Loucy (cell line): ENCODE results near the gene SMIM22.
A peak's percentile ranks its signal among the peaks of the same experiment; 100 is the strongest.

ENCODE experiments used
- H2AFZ ChIP-seq: fragments of 200-600 bp; sonication (generic); 2 replicates; pipeline ENCODE4 v1.6.0; 2016; ENCODE audit warnings: antibody characterized with exemption, mild to moderate bottlenecking, low read length, moderate library complexity
- H3F3A ChIP-seq: fragments of 200-600 bp; 2 replicates; pipeline ENCODE4 v1.6.0; 2016; ENCODE audit warnings: antibody characterized with exemption, low read depth, mild to moderate bottlenecking
- H3K27me3 ChIP-seq: fragments of 200-600 bp; sonication (generic); 2 replicates; pipeline ENCODE4 v1.6.1; 2014; ENCODE audit warnings: low read length, mild to moderate bottlenecking; ENCODE audit not compliant: insufficient read depth, poor library complexity, severe bottlenecking
- H3K36me3 ChIP-seq: fragments of 200-600 bp; sonication (generic); 2 replicates; pipeline ENCODE4 v1.6.1; 2016; ENCODE audit warnings: low read length; ENCODE audit not compliant: insufficient read depth
- H3K4me1 ChIP-seq: fragments of 200-600 bp; sonication (generic); 2 replicates; pipeline ENCODE4 v1.5.1; 2014; ENCODE audit warnings: low read length, mild to moderate bottlenecking; ENCODE audit not compliant: insufficient read depth, poor library complexity, severe bottlenecking
- H3K4me2 ChIP-seq: fragments of 200-600 bp; sonication (generic); 2 replicates; pipeline ENCODE4 v1.6.0; 2014; ENCODE audit warnings: antibody characterized with exemption, low read length, low read depth, mild to moderate bottlenecking; ENCODE audit not compliant: poor library complexity, severe bottlenecking
- H3K4me3 ChIP-seq: fragments of 200-600 bp; sonication (generic); 2 replicates; pipeline ENCODE4 v1.5.1; 2014; ENCODE audit warnings: low read length, mild to moderate bottlenecking, mixed read lengths; ENCODE audit not compliant: poor library complexity, severe bottlenecking
- H3K79me2 ChIP-seq: fragments of 200-600 bp; sonication (generic); 2 replicates; pipeline ENCODE4 v1.6.1; 2014; ENCODE audit warnings: low read length; ENCODE audit not compliant: insufficient read depth
- H3K9ac ChIP-seq: fragments of 200-600 bp; sonication (generic); 2 replicates; pipeline ENCODE4 v1.6.0; 2014; ENCODE audit warnings: mild to moderate bottlenecking, low read depth, low read length, moderate library complexity; ENCODE audit not compliant: poor library complexity, severe bottlenecking
- H3K9me2 ChIP-seq: fragments of 200-600 bp; sonication (generic); replicated peaks from 2 replicates; pipeline ENCODE4 v1.6.1; 2016; ENCODE audit warnings: low read depth, low read length, mixed read lengths
- H3K9me3 ChIP-seq: fragments of 200-600 bp; sonication (generic); 2 replicates; pipeline ENCODE4 v1.6.1; 2014; ENCODE audit warnings: mild to moderate bottlenecking, antibody characterized with exemption, low read length, low read depth; ENCODE audit not compliant: insufficient read depth
- H4K20me1 ChIP-seq: fragments of 200-600 bp; sonication (generic); 2 replicates; pipeline ENCODE4 v1.6.0; 2014; ENCODE audit warnings: antibody characterized with exemption, low read length, mild to moderate bottlenecking; ENCODE audit not compliant: insufficient read depth, poor library complexity, severe bottlenecking
- CTCF ChIP-seq: fragments of 200-600 bp; sonication (generic); conservative IDR thresholded peaks from 2 replicates; pipeline ENCODE4 v1.5.1; 2014; ENCODE audit warnings: mild to moderate bottlenecking, antibody characterized with exemption, low read length
- EZH2phosphoT487 ChIP-seq: fragments of 200-600 bp; IDR thresholded peaks from 2 replicates; pipeline ENCODE4 v1.6.1; 2018; ENCODE audit warnings: antibody characterized with exemption, mild to moderate bottlenecking, moderate library complexity, borderline replicate concordance

Gene SMIM22

DNA sequence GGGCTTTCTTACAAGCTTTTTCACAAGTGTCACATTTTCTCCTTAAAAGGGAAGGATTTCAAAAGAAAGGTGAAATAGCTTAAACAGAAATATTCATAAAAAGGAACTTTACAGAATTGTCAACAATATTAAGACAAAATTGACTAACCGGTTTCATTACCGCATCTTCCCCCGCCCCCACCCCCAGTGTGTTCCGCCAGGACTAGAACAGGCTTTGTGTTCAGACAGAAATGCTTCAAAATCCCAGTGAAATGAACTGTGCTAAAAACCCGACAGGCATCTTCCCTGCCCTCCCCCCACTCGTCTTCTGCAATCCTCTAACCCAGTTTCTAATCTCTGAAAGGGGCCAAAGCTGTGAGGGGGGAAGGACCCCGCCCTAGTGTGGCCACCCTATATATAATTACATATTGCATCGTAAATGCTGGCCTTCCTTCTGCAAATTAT lies 8.3 kb downstream of the SMIM22 start:
- Histone ChIP-seq H3F3A (no peaks in the 10 kb centered on the region), H3K4me2 (peak overlapping the region; percentile 83), H3K9me3 (no peaks in the 10 kb centered on the region), H3K9me2 (no peaks in the 10 kb centered on the region), H2AFZ (no peak overlapping the region), H3K36me3 (peaks cover 4% of the 10 kb centered on the region; the same call in 1 of the 2 replicates), H3K9ac (peak overlapping the region; percentile 50), H3K4me1 (no peaks in the 10 kb centered on the region), H3K27me3 (no peaks in the 10 kb centered on the region), H3K79me2 (no peaks in the 10 kb centered on the region), H3K4me3 (peak overlapping the region; percentile 75), H4K20me1 (no peaks in the 10 kb centered on the region)
- TF ChIP-seq CTCF: no peak
- TF ChIP-seq EZH2phosphoT487: no peak

DNA sequence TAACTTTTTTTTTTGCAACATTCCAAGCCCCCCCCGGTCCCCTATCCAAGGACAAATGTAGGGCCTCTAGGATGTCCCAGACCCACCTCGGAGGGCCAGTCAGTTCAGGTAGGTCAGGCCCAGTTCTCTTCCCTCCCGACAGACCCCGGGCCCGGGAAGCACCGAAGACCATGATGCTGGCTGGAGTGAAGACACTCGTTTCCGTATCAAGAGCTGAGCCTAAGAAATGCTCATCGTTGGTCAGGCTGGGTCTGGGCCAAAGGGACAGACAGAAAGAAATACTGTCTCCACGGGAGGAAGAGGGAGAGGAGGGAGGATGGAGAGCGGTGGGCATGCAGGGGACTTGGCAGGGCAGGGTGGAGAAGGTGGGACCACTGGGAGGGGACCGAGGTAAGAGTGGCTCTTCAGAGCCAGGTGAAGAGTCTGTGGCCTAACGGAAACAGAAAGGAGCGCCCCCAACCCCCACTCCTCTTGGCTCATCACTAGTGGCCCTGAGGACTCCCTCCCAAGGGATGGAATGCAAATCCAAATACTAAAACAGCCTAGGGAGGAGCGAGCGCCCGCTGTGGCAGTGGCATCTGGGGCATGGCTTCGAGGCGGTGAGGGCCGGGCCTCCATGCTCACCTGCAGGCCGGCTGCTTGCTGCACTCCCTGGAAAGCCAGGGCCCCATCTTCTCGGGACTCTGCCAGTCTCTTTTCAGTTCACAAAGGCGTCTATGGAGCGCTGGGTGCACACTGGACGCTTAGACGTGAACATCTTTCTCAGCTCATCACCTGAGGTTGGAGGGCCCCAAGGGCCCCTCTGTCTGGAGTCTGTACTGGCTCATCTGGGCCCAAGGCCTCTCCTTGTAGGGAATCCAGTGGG lies 9.0 kb downstream of the SMIM22 start:
- no peaks in the 10 kb centered on the region for H3F3A ChIP-seq
- TF ChIP-seq EZH2phosphoT487 (no peak), CTCF (no peak)
- no peak overlapping the region for H3K9ac ChIP-seq
- no peak overlapping the region for H3K4me2 ChIP-seq
- no peaks in the 10 kb centered on the region for H3K9me2 ChIP-seq
- H3K4me3 ChIP-seq: no peak overlapping the region
- H2AFZ ChIP-seq: no peak overlapping the region
- no peaks in the 10 kb centered on the region for H4K20me1 ChIP-seq
- no peaks in the 10 kb centered on the region for H3K79me2 ChIP-seq
- H3K9me3 ChIP-seq: no peaks in the 10 kb centered on the region
- no peaks in the 10 kb centered on the region for H3K27me3 ChIP-seq
- no peaks in the 10 kb centered on the region for H3K4me1 ChIP-seq
- H3K36me3 ChIP-seq: peaks cover 4% of the 10 kb centered on the region; the same call in 1 of the 2 replicates

DNA sequence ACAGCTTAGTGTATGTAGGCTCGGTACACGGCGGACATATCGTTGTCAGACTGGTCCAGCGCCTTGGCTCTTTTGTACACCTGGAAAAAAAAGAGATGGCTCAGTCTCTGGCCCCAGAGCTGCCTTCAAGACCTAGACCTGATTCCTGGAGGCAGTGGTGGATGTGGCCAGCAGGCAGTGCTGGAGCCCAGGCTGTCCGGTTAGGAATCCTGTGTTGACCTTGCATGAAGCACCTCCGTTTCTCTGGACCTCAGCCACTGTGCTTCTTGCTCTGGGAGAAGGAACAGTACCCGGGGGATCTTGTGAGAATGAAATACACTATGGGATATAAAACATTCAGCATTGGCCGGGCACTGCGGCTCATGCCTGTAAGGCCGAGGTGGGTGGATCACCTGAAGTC lies 10.1 kb downstream of the SMIM22 start:
- H3K27me3 ChIP-seq: no peaks in the 10 kb centered on the region
- no peaks in the 10 kb centered on the region for H4K20me1 ChIP-seq
- H3K4me3 ChIP-seq: no peak overlapping the region
- TF ChIP-seq EZH2phosphoT487 (no peak), CTCF (no peak)
- H3F3A ChIP-seq: no peaks in the 10 kb centered on the region
- H3K9me2 ChIP-seq: no peaks in the 10 kb centered on the region
- H3K4me2 ChIP-seq: no peak overlapping the region
- H3K9me3 ChIP-seq: no peaks in the 10 kb centered on the region
- peaks cover 4% of the 10 kb centered on the region; the same call in 1 of the 2 replicates for H3K36me3 ChIP-seq
- H3K79me2 ChIP-seq: no peaks in the 10 kb centered on the region
- no peak overlapping the region for H3K9ac ChIP-seq
- H2AFZ ChIP-seq: no peak overlapping the region
- no peaks in the 10 kb centered on the region for H3K4me1 ChIP-seq
